Loucy (cell line): ENCODE data around the gene GLYATL1B.

ENCODE experiments used
- H2AFZ ChIP-seq: fragments of 200-600 bp; sonication (generic); 2 replicates; pipeline ENCODE4 v1.6.0; 2016; ENCODE audit warnings: antibody characterized with exemption, mild to moderate bottlenecking, low read length, moderate library complexity
- H3F3A ChIP-seq: fragments of 200-600 bp; 2 replicates; pipeline ENCODE4 v1.6.0; 2016; ENCODE audit warnings: antibody characterized with exemption, low read depth, mild to moderate bottlenecking
- H3K27me3 ChIP-seq: fragments of 200-600 bp; sonication (generic); 2 replicates; pipeline ENCODE4 v1.6.1; 2014; ENCODE audit warnings: low read length, mild to moderate bottlenecking; ENCODE audit not compliant: insufficient read depth, poor library complexity, severe bottlenecking
- H3K36me3 ChIP-seq: fragments of 200-600 bp; sonication (generic); 2 replicates; pipeline ENCODE4 v1.6.1; 2016; ENCODE audit warnings: low read length; ENCODE audit not compliant: insufficient read depth
- H3K4me1 ChIP-seq: fragments of 200-600 bp; sonication (generic); 2 replicates; pipeline ENCODE4 v1.5.1; 2014; ENCODE audit warnings: low read length, mild to moderate bottlenecking; ENCODE audit not compliant: insufficient read depth, poor library complexity, severe bottlenecking
- H3K4me2 ChIP-seq: fragments of 200-600 bp; sonication (generic); 2 replicates; pipeline ENCODE4 v1.6.0; 2014; ENCODE audit warnings: antibody characterized with exemption, low read length, low read depth, mild to moderate bottlenecking; ENCODE audit not compliant: poor library complexity, severe bottlenecking
- H3K4me3 ChIP-seq: fragments of 200-600 bp; sonication (generic); 2 replicates; pipeline ENCODE4 v1.5.1; 2014; ENCODE audit warnings: low read length, mild to moderate bottlenecking, mixed read lengths; ENCODE audit not compliant: poor library complexity, severe bottlenecking
- H3K79me2 ChIP-seq: fragments of 200-600 bp; sonication (generic); 2 replicates; pipeline ENCODE4 v1.6.1; 2014; ENCODE audit warnings: low read length; ENCODE audit not compliant: insufficient read depth
- H3K9ac ChIP-seq: fragments of 200-600 bp; sonication (generic); 2 replicates; pipeline ENCODE4 v1.6.0; 2014; ENCODE audit warnings: mild to moderate bottlenecking, low read depth, low read length, moderate library complexity; ENCODE audit not compliant: poor library complexity, severe bottlenecking
- H3K9me2 ChIP-seq: fragments of 200-600 bp; sonication (generic); replicated peaks from 2 replicates; pipeline ENCODE4 v1.6.1; 2016; ENCODE audit warnings: low read depth, low read length, mixed read lengths
- H3K9me3 ChIP-seq: fragments of 200-600 bp; sonication (generic); 2 replicates; pipeline ENCODE4 v1.6.1; 2014; ENCODE audit warnings: mild to moderate bottlenecking, antibody characterized with exemption, low read length, low read depth; ENCODE audit not compliant: insufficient read depth
- H4K20me1 ChIP-seq: fragments of 200-600 bp; sonication (generic); 2 replicates; pipeline ENCODE4 v1.6.0; 2014; ENCODE audit warnings: antibody characterized with exemption, low read length, mild to moderate bottlenecking; ENCODE audit not compliant: insufficient read depth, poor library complexity, severe bottlenecking
- EZH2phosphoT487 ChIP-seq: fragments of 200-600 bp; IDR thresholded peaks from 2 replicates; pipeline ENCODE4 v1.6.1; 2018; ENCODE audit warnings: antibody characterized with exemption, mild to moderate bottlenecking, moderate library complexity, borderline replicate concordance
- TF ChIP-seq, protein P1 (sequence below): fragments of 200-600 bp; sonication (generic); conservative IDR thresholded peaks from 2 replicates; pipeline ENCODE4 v1.5.1; 2014; ENCODE audit warnings: mild to moderate bottlenecking, antibody characterized with exemption, low read length

The GLYATL1B gene

DNA sequence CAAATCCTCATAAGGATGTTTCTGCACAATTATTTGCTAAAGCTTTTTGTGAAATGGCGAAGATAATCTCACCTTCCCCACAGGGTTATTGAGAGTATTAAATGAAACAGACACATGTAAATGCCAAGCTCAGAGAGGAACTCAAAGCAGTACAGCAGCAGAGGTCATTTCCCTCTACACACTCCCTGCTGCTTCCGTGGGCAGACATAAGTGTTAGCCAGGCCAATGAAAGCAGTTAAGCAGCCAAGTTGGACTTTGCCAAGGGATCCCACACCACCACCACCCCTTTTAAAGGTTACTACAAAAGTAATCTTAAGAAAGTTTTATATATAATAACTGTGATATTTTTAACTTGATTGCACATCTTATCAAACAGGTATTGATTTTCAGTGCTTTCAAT lies 52.5 kb downstream of the GLYATL1B start:
- no peaks in the 10 kb centered on the region for H3F3A ChIP-seq
- peaks cover 13% of the 10 kb centered on the region for H3K79me2 ChIP-seq
- no peak overlapping the region for H3K9ac ChIP-seq
- no peak overlapping the region for H2AFZ ChIP-seq
- TF ChIP-seq, protein P1, sequence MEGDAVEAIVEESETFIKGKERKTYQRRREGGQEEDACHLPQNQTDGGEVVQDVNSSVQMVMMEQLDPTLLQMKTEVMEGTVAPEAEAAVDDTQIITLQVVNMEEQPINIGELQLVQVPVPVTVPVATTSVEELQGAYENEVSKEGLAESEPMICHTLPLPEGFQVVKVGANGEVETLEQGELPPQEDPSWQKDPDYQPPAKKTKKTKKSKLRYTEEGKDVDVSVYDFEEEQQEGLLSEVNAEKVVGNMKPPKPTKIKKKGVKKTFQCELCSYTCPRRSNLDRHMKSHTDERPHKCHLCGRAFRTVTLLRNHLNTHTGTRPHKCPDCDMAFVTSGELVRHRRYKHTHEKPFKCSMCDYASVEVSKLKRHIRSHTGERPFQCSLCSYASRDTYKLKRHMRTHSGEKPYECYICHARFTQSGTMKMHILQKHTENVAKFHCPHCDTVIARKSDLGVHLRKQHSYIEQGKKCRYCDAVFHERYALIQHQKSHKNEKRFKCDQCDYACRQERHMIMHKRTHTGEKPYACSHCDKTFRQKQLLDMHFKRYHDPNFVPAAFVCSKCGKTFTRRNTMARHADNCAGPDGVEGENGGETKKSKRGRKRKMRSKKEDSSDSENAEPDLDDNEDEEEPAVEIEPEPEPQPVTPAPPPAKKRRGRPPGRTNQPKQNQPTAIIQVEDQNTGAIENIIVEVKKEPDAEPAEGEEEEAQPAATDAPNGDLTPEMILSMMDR = no peak
- TF ChIP-seq EZH2phosphoT487 = no peak
- no peaks in the 10 kb centered on the region for H3K9me2 ChIP-seq
- H4K20me1 ChIP-seq = no peaks in the 10 kb centered on the region
- H3K4me1 ChIP-seq = peaks cover 16% of the 10 kb centered on the region
- H3K4me2 ChIP-seq = no peak overlapping the region
- no peaks in the 10 kb centered on the region for H3K27me3 ChIP-seq
- no peaks in the 10 kb centered on the region for H3K36me3 ChIP-seq
- no peaks in the 10 kb centered on the region for H3K9me3 ChIP-seq
- H3K4me3 ChIP-seq = no peak overlapping the region

DNA sequence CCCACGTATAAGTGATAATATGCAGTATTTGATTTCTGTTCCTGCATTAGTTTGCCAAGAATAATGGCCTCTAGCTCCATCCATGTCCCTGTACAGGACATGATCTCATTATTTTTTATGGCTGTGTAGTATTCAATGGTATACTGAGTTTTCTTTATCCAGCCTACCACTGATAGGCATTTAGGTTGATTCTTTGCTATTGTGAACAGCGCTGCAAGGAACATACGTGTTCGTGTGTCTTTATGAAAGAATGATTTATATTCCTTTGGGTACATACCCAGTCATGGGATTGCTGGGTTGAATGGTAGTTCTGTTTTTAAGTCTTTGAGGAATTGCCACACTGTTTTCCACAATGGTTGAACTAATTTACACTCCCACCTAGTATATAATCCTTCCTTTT lies 55.1 kb downstream of the GLYATL1B start:
- H3K36me3 ChIP-seq = no peaks in the 10 kb centered on the region
- peaks cover 3% of the 10 kb centered on the region for H4K20me1 ChIP-seq
- no peaks in the 10 kb centered on the region for H3K9me3 ChIP-seq
- H3K4me3 ChIP-seq = peak overlapping the region; percentile 87
- H3F3A ChIP-seq = no peaks in the 10 kb centered on the region; the same call in 1 of the 2 replicates
- no peaks in the 10 kb centered on the region for H3K9me2 ChIP-seq
- H3K4me2 ChIP-seq = peak overlapping the region; percentile 86
- peaks cover 23% of the 10 kb centered on the region for H3K4me1 ChIP-seq
- H3K79me2 ChIP-seq = peaks cover 37% of the 10 kb centered on the region
- no peak overlapping the region for H2AFZ ChIP-seq
- peak overlapping the region; percentile 90 for H3K9ac ChIP-seq
- no peaks in the 10 kb centered on the region for H3K27me3 ChIP-seq
- TF ChIP-seq EZH2phosphoT487 = no peak
- TF ChIP-seq, protein P1 = no peak

DNA sequence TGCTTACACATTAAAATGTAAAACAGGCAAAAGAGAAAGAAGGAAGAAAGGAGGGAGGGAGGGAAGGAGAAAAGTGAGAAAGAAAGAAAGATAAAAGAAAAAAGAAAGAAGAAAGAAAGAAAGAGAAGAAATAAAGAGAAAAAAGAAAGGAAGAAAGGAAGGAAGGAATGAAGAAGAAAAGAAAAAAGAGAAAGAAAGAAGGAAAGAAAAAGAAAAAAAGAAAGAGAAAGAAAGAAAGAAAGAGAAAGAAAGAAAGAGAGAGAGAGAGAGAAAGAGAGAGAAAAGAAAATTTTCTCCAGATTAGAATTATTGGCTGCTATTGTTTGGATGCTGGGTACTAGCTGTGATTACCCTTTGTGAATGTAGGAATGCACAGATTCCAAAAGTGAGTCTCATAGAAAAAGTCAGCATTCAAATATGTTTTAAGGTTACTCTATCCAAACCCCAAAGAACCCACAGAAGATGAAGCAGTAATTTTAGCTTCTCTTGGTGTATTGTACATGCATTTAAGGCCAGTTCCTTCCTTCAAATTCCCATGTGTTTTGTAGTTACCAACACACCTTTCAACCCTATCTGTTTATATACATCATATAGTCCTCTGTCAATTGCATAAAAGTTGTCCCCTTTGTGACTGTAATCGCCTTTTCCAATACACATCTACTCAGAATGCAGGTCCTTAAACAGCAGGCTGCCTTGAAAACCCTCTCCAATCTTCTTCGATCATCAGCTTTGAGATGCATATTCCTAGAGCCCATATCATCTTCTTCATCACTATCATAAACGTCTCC lies 55.8 kb downstream of the GLYATL1B start:
- no peaks in the 10 kb centered on the region for H3K27me3 ChIP-seq
- peaks cover 44% of the 10 kb centered on the region for H3K79me2 ChIP-seq
- H2AFZ ChIP-seq = peak overlapping the region; percentile 83
- H3K4me2 ChIP-seq = peak overlapping the region; percentile 86
- H3K4me3 ChIP-seq = peak overlapping the region; percentile 87
- no peaks in the 10 kb centered on the region for H3K9me3 ChIP-seq
- peaks cover 30% of the 10 kb centered on the region for H3K4me1 ChIP-seq
- peaks cover 8% of the 10 kb centered on the region for H4K20me1 ChIP-seq
- H3K9me2 ChIP-seq = no peaks in the 10 kb centered on the region
- H3K36me3 ChIP-seq = no peaks in the 10 kb centered on the region
- H3F3A ChIP-seq = no peaks in the 10 kb centered on the region; the same call in 1 of the 2 replicates
- TF ChIP-seq, protein P1 = no peak
- TF ChIP-seq EZH2phosphoT487 = no peak
- peak overlapping the region; percentile 90 for H3K9ac ChIP-seq
